Forelimb muscle (tissue), 1 donor: Measurements from ENCODE around the gene MYOCD. TPM values are rescaled to one million over a fixed set of nuclear protein-coding genes. Genes with fewer than 3 reads are reported as not detected.
"Not testable (repeated sequence)": the region's sequence is repeated elsewhere in the genome, so short reads cannot be mapped to it uniquely, and the experiment has no call there.

ENCODE experiments used
- DNase-seq: peaks from one replicate; pipeline ENCODE4 v3.0.0-alpha.2; 2013; ENCODE audit warnings: low read depth
- polyA plus RNA-seq: library from polyadenylated mRNA; unstranded; fragments of 120-200 nt; gene quantifications from one replicate; pipeline ENCODE4 v1.2.1, GENCODE V29; 2013; ENCODE audit not compliant: insufficient read length

Gene MYOCD, protein sequence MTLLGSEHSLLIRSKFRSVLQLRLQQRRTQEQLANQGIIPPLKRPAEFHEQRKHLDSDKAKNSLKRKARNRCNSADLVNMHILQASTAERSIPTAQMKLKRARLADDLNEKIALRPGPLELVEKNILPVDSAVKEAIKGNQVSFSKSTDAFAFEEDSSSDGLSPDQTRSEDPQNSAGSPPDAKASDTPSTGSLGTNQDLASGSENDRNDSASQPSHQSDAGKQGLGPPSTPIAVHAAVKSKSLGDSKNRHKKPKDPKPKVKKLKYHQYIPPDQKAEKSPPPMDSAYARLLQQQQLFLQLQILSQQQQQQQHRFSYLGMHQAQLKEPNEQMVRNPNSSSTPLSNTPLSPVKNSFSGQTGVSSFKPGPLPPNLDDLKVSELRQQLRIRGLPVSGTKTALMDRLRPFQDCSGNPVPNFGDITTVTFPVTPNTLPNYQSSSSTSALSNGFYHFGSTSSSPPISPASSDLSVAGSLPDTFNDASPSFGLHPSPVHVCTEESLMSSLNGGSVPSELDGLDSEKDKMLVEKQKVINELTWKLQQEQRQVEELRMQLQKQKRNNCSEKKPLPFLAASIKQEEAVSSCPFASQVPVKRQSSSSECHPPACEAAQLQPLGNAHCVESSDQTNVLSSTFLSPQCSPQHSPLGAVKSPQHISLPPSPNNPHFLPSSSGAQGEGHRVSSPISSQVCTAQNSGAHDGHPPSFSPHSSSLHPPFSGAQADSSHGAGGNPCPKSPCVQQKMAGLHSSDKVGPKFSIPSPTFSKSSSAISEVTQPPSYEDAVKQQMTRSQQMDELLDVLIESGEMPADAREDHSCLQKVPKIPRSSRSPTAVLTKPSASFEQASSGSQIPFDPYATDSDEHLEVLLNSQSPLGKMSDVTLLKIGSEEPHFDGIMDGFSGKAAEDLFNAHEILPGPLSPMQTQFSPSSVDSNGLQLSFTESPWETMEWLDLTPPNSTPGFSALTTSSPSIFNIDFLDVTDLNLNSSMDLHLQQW
- 0.70 TPM for polyA plus RNA-seq

DNA sequence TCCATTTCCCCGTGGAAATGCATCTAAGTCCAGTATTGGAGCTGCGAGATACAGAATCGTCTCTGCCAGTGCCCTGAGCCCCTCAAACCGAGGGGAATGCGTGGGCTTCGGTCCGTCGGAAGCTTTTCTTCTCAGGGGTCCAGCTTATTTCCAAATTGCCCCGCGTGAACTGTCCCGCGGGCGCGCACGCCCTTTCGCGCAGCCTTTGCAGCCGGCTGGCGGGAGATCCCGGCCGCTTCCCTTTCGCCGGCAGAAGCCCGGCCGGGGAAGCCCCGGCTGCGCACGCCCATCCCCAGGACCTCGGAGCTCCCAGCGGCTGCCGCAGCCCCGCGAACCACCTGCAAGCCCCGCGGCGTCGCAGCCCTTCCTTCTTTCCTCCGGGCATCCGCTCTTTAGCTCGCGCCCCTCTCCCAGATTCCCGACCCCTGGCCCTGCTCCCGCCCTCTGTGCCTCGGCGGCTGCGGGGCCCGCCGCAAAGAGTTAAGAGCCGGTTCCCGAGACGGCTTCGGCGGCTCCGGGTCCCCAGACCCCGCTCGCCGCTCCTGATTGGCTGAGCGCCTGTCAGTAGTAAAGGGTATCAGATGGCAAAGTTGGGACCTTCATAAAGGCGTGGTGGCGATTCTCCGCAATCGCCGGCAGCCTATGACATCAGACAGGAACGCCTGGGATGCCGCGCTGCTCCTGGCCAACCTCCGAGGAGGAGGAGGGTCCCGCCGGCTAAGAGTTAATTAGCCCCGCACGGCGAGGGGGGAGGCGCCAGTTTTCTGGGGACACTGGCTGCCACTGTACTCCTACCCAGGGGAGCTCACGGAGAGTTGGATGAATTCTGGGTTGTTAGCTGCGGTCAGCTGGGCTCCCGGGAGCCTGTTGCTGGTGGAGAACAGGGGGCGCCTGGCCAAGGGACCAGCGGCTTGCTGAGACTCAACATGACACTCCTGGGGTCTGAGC lies at the start of gene MYOCD:
Gene MYOCD (plus strand): TSS at position 628 of the 948 bp plus-strand sequence. CDS start 299 bp downstream, at position 927.
- no peak for DNase-seq

DNA sequence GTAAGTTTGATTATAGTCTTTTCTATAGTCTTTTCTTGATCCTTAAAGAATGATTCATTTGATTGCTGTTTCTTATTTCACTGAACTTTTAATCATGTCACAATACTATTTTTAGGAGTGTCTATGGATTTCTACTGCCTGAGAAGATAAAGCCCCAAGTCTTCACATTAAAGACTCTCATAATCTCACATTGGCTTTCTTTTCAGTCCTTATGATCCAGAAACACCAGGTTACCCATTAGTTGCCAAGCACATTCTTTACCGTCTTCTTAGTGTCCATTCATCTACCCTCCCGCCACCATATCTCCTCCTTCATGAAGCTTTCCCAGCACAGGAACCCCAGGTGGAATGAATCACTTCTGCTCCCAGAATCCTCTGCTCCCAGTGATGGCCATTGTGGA lies 49.5 kb upstream of the MYOCD start:
- no peak for DNase-seq

DNA sequence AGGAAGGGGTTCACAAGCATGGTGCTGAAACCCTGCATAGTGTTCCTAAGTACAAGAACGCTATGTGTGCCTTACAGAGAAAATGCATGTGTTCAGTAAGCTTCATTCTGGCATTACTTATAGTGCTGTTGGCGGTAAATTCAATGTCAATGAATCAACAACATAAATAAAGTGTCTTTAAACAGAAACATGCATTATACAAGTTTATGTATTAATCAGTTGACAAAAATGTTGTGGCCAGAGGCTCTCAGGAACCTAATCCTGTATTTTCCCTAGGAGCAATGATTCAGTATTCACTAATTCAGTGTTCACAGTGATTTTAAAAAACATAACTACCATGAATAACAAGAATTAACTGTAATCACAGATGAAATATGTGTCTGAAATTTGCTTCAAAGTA lies 47.1 kb upstream of the MYOCD start:
- no peak for DNase-seq

DNA sequence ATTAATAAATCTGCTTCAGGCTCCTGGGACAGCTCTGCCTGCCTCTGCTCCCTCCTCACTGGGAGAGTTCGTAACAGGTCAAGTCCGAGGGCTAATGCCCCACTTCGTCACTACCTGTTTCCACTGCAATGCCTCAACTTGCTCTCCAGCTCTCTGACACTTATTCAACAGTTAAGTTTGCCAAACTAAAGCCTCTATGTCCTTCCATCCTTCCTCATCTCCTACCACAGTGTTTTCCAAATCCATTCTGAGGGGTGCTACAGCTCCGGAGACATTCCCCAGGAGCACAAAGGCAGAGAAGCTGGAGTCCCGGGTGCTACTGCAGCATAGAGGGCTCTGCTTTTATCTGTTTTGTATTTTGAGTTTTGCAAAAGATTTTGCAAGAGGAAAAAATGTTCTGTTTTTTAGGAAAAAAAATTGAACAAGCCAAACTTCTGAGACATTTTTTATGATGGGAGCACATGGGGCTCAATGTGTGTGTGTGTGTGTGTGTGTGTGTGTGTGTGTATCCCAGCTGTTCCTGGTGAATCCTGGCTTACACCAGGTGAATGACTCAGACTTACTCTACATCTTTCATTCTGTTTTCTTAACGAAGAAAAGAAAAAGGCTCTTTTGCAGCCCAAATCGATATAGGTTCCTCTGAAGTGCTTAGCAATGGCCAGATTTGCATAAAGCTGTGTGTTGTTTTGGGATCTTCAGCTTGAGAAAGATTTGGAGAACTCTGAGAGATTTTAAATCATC lies 46.1 kb upstream of the MYOCD start:
- no peak for DNase-seq

DNA sequence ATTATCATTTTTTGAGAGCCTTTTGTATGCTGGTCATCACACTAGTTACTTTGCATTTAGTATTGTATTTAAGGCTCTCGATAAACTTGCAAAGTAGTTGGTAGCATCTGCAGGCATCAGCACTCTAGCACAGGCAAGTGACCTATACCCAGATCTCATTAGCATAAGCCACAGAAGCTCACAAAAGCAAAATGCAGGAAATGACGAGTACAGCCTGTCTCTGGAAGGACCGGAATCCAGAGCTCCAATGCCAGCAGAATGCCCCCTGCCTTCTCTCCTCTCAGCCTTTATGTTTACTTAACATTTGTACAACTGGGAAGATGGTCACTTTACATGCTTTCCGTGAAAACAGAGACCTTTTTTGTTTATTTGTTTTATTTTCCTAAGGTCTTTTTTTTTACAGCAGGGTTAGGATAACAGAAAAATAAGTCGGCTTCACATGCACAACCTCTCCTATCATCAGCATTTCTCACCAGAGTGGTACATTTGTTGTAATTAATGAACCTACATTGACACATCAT lies 45.4 kb upstream of the MYOCD start:
- no peak for DNase-seq

DNA sequence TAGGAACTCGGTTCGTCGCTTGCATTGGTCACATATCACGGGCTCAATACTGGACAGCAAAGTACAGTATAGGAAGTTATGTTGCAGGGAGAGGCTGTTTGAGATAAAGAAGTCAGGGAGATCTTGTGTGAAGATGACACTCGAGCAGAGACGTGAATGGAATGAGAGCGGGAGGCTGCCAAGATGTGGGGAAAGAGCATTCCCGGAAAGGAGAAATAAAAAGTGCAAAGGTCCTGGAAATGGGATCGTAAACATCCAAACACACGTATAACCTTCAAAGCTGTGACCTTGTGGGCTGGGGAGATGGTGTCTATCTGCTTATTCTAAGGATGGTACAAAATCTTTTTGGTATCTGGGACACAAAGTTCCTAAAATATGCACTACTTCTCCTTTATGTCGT lies 43.0 kb upstream of the MYOCD start:
- no peak for DNase-seq

DNA sequence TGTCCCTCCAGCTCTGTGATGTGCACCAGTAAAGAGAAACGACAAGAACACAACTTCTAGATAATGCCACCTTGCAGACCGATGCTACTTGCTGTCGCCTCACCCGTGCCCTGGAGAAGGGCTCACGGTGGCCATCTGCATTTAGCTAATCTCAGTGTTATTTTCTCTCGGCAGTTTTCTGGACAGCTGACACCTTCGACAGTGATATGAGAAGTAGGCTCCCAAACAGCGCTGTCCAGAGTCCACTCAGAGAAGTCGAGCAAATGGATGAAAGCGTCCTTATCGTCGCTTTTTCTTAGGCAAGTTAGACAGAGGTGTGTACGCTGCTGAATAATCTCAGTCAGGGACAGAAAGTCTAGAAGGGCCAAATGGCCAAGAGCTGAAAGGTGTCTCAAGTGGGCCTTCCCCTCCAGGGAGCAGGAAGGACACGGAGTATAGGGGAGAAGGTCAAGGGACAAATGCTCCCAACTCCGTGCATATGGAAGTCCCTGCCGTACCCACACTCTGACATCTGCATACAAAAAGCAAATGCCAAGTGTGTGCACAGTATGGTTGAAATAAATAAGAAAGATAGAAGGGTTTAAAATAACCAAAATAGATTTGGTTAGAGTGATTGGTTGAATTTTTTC lies 42.4 kb upstream of the MYOCD start:
- no peak for DNase-seq

DNA sequence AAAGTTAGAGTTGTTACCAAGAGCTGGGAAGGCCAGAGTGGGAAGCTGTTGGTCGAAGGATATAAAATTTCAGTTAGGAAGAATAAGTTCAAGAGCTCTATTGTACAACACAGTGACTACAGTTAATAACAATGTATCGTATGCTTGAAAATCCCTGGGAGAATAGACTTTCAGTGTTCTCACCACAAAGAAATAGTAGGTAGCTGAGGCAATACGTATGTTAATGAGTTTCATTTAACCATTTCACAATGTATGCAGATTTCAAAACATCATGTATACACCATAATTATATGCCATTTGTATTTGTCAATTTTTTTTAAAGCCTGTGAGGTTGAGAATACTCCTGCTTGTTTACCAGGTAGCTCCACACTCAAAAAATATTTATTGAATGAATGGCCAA lies 41.5 kb upstream of the MYOCD start:
- no peak for DNase-seq

DNA sequence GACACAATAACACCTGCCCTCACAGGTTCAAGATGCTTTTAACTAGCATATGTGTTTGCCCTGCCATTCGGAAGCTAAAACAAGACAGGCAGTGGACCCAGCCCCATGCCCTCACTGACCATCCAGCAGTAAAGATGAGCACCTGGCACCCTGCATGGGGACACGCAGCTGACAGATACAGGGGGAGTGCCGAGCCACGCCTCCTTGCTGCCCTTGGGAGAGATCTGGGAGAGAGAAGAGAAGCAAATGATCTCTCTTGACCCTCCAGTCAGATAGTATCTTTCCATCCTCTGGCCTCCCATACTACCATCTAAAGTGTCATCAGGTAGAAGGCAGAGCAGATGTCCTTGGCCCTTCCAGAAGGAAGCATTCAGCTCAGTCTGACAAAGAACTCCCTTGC lies 40.6 kb upstream of the MYOCD start:
- no peak for DNase-seq

DNA sequence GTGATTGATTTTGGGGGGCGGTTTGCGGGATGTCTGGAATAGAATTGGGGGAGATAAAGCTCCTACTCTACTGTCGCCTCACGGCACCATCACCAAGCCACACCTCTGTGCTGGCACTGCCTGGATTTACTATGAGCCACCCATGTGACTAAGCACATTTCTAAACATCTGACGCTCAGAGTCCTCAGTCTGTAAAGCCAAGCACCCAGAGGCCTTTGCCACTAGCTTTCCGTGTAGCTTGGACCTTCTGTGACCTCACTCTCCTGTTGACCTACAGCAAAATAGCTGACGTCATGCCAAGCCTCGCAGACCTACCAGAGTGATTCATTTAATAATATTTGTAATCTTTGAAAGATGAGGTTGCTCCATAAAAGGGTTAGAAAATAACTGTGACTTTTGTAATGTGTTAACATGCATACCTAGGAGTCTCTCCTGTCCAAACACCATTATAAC lies 38.5 kb upstream of the MYOCD start:
- no peak for DNase-seq

DNA sequence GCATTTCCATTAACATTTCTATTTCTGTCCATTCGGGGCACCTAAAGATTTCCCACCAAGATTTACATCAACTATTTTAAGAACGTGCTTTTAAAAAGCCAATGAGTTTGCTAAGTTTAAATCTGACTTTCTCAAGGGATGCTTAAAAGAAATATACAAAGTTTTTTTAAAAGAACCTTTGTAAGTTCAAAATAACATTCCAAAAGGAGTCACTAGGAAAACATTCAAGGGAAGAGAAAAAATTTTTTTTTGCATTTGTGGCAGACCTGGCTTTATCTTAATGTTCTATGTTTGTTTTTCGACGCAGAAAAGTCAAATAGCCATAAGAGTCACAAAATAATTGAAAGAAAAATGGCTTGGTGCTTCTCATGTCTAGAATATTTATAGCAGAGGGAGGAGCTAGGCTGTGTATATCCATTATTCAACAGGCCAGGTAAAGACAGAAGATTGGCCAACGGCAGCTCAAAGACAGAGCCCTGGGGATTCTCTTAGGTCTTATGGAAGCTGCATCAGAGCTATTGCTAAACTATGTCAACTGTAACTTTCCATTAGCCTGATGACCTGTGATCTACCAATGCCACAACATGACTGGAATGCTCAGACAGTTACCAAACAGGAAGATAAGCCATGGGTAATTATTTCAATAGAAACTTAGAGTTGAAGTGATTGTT lies 37.8 kb upstream of the MYOCD start:
- DNase-seq = no peak

DNA sequence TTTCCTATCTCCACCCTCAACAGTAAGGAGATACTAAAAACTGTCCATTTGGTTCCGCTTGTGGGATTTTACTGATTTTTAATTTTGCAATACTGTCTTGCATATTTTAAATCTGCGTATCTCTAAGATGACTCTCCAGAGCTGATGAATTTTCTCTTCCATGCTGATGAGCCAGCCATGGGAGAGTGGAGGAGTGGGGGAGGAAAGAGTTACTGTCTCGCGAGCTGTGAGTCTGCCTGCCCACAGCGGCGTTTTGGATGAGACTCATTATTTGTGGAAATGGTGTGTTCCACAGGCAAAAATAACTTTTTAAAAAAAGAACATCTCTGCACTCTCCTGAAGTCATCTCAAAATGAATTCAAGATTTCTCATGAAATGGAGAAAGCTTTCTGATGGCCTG lies 34.6 kb upstream of the MYOCD start:
- DNase-seq = no peak

DNA sequence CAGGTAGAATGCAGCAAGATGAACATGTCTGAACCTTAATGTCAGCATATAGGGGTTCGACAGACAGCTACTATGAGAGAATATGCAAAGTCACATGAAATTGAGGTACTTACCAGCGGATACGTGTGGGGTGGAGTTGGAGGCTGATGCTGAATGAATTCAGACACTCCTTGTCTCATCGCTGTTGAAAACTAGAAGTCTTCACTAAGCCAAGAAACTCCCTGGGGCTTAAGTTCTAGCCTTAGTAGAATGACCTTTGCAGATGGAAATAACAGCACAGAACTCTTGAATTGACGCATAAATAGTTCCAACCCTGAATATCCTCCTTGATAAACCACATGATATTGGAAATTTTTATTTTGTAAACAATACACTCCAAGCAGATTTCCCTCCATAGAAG lies 32.9 kb upstream of the MYOCD start:
- no peak for DNase-seq

DNA sequence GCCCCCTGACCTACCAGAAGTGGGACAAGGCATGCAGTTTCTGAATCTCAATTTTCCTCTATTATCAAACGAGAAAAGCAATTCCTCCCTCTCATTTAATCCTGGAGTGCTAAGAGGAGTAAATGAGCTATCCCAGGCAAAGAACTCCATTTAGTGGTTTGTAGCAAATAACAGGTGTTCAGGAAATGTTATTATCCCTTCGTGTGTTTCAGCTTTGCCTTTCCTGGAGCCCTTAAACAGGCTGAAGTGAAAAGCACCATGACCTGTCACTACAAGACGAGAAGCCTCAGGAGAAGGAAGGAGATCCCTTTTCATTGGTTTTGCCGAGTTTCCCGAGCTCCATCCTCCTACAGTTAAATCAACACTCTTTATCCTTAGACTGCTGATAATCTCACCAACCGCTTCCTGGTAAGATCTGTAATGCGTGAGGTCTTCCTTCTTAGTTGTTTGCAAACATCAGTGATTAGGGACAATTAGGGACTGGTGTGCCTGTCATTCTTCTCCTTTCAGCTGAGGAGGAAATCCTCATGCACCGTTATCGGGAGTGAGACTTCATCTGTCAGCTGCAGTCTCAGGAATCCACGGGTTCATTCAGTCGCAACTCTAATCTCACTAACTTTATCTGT lies 30.8 kb upstream of the MYOCD start:
- no peak for DNase-seq

DNA sequence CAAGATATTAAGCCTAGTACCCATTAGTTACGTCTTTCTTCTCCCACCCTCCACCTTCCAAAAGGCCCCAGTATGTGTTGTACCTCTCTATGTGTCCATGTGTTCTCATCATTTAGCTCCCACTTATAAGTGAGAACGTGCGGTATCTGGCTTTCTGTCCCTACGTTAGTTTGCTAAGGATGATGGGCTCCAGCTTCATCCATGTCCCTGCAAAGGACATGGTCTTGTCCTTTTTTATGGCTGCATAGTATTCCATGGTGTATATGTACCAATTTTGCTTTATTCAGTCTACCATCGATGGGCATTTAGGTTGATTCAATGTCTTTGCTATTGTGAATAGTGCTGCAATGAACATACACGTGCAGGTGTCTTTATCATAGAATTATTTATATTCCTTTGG lies 29.7 kb upstream of the MYOCD start:
- DNase-seq = not testable (repeated sequence)

DNA sequence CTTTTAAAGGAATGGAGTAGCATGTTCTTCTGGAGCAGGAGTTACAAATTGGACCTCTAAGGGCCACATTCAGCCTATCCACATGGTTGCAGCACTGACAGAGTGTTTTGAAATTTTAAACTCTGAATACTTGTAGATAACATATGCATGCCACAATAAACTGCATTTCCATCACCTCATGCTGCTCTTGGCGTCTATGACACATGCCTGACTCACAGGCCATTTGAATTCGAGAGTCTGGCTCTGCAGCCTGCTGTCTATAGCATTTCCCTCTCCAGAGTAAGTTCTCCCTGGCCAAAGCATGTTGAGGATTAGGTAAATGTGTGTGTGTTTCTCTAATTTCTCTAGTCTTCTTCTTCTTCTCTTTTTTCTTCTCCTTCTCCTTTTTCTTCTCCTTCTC lies 28.7 kb upstream of the MYOCD start:
- no peak for DNase-seq

DNA sequence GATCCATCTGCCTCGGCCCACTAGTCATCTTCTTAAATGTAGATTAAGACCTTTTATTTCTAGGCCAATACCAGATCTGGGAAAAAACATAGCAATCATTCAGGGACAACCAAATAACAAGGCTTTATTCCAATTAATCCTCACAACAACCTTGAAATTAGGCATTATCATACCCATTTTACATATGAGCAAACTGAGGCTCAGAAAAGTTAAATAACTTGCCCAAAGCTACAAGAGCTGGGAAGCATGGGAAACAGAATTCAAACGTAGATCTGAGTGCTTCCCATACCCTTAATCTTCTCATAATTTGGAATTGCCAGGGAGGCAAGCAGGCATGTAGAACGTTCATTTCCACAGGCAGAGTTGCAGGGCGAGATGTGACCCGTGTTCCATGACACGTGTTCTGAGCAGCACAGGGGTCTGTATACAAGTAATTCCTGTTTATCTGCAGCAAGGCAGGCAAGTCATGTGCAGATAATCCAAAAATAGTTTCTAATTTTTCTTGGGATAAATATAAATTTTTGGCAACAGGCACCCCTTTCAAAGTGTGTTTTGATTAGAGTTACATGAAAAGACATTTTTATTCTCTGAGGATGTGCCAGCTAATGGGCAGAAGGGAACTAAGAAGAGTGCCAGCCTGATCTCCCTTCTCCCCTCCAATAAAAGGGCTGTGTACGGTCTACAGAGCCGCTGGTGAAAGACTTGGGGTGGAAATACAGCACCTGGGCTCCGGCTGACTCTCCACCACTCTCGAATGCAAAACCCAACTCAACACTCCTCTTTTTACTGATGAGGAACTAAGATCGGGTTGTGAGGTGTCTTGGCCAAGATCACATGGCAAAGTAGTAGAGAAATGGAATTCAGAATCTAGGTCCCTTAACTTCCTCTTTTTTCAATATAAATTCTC lies 27.7 kb upstream of the MYOCD start:
- DNase-seq = no peak

DNA sequence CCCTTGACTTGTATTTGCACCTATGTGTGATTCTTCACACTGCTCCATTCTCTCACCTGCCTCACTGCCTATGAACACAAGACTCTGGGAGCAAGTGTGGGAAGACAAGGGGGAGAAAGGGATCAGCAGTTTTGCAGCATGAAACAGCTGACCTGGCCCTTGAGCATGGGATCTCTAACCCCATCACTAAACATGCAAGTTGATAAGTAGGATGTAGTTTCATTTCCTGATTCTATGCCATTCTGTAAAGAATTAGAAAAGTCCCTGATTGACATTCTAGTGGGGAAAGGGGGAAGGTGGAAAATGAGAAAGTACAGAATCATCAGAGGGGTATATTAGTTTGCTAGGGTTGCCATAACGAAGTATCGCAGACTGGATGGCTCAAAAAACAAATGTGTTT lies 25.3 kb upstream of the MYOCD start:
- DNase-seq = no peak
